CD4-positive, alpha-beta T cell treated with Interleukin-15 for 1 hour (primary cell): ENCODE results near the gene FCGR3B.
"Not testable (repeated sequence)": the region's sequence is repeated elsewhere in the genome, so short reads cannot be mapped to it uniquely, and the experiment has no call there.

Source experiments
- DNase-seq: peaks from one replicate; pipeline ENCODE4 v3.0.0-alpha.2; 2020

Gene FCGR3B

DNA sequence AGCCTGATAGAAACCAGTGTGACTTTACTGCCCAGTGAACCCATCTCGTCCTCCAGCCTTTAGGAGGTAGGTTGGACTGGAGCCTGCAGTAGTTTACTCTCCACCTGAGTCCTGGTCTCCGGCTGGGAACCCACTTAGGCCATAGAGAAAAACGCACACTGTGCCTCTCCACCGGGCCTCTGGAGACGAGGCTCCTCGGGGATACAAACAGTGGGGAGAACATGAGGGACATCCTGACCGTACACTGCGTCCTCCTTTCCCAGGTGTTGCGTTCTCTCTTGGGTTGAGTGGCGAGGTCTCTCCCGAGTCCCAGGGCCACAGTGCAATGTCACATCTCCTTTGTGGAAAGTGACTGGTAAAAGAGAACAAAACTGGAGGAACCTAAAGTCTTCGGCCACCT, 26.0 kb downstream of the FCGR3B start:
- not testable (repeated sequence) for DNase-seq

DNA sequence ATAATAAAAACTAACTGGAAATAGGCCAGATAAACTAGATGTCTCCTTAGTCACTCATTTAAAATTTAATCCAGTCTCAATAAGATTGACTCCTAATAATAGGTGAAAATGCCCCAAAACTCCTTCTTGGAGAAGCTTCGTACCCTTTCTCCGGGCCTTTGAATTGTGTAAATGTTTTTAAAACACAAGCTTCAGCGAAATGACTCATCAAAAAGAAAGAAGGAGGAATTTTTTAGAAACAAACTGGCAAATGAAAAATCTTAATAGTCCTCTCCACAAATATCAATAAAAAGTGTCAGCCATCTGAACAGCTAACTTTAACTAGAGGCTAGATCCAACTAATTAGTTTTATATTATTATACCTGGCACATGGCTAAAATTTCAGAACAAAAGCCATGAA, 33.9 kb downstream of the FCGR3B start:
- not testable (repeated sequence) for DNase-seq

DNA sequence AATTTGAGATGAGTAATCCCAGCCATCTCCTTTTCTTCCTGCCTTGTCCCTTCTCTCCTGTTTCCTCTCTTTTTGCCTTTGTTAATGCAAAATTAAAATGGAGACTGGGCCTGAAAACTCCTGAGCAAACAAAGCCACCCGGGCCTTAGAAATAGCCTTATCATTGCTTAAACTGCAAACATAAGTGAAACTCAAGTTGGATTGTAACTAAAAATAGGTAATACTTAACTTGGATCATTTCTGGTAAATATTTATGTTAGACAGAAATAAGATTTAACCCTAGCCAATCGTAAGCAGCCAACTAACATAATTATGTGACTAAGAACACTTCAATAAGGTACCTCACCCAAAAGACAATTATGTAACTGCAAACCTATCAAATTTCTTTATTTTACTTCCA, 35.4 kb downstream of the FCGR3B start:
- DNase-seq = not testable (repeated sequence)

DNA sequence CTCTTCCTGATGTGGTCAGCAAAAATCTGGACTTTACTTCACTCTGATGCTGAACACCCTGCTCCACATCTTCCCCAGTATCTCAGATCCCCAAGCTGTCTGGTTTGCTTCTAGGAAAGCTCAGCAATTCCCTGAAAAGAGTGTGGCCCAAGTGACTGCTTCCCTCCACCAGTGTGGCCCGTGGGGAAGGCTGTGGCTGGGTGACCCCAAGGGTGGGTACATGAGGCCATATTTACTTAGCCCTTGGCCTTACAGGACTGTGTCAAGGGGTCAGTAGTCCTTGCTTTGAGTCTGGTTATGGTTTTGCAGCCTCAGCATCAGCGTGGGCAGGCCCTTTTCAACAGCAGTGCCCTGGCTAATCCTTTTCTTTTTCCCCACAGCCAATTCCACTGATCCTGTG, 35.8 kb downstream of the FCGR3B start:
- not testable (repeated sequence) for DNase-seq

DNA sequence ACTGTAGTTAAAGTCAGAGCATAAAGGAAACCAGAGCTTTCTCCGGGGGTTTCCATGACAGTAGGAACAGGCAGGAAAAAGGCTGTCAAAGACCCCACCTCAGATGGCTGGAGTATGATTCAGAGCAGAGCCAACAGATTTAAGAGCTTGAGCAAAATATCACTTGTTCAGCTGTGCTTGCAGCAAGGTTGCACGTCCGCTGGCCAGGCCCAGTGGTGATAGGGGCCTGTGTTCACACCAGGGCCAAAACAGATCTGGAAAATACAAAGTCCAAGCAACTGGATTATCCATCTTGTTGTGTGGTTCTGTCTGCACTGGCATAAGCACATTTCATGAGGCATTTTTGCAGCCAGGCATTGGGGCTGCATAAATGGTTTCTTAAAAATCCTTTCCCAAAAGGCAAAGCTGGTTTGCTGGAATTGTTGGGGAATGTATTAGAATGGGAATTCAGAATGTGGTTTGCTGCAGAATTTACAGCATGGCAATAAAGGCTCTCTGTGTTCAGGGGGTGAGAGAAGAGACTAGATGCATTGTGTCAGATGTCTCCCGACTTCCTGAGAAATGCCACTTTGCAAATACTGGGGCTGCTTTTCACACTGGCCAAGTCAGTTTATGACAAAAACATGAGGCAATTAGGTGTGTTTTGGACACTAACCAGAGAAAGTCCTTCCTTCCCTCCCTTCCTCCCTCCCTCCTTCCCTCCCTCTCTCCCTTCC, 36.5 kb downstream of the FCGR3B start:
- not testable (repeated sequence) for DNase-seq

DNA sequence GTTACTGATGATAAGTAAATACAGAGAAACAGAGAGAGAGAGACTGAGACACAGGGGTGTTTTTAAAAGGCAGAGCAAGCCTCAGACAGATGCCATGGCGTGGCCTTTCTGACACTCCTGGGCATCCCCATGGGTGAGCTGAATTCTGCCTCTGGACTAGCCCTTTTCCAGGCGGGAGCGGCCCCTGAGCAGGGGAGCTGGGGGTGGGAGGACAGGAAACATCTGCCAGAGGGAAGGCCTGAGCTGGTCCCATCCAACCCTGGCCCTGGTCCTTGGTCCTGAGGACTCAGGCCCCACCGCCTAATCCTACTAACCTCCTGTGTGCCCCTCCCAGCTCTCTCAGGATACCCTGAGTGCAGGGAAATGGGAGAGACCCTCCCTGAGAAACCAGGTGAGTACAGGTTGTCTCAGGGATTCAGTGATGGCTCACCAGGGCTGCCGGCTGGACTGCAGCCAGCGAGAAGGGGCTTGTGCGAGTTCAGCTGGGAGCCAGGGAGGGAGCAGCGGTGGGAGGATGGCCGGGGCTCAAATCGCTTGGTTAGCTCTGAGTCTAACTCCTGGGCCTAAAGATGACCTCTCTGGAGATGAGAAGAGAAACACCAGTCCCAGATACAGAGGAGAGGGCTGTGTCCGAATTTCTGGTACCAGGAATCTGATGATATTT, 37.8 kb downstream of the FCGR3B start:
- DNase-seq = not testable (repeated sequence)

DNA sequence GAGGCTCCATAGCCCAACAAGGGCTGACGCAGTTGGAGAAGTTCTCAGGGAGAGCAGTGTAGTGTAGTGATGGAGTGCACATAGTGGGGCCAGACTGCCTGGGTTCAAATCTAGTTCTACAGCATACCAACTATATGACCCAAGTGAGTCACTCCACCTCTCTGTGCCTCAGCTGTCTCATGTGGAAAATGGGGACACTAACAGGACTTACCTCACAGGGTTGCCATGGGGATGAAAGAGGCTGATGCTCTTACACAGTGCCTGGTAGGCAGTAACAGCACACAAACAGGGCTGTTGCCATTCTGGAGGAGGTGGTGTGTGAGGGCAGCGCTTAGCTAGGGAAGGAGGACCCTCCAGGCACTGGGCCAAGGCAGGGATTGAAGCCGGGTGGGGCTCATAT, 38.4 kb downstream of the FCGR3B start:
- not testable (repeated sequence) for DNase-seq

DNA sequence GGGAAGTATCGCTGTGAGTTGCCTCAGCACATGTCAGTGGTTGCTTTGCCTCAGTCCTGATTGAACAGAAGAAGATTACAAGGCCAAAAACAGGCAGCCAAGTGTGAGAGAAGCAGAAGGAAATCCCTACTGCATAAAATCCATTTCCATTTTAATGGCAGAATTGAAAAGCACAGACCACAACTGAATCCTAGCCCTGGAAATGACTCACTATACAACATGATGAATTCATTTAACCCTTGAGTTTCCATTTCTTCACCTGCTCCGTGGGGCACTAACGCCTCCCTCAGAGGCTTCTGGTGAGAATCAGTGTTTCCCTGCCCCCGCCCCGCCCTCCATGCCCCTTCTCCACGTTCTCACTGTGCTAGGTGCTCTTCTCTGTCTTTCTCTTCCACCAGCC, 41.1 kb downstream of the FCGR3B start:
- DNase-seq = not testable (repeated sequence)

DNA sequence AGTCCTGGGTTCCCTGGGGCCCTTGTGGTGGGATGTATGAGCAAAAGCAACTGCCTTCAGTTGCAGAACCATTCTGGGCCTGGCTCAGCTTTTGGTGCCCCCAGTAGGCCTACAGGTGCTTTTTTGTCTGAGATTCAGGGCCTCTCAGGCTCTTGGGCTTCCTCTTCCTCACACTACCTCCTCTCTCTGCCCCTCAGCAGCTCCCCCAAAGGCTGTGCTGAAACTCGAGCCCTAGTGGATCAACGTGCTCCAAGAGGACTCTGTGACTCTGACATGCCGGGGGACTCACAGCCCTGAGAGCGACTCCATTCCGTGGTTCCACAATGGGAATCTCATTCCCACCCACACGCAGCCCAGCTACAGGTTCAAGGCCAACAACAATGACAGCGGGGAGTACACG, 41.6 kb downstream of the FCGR3B start:
- DNase-seq = not testable (repeated sequence)

DNA sequence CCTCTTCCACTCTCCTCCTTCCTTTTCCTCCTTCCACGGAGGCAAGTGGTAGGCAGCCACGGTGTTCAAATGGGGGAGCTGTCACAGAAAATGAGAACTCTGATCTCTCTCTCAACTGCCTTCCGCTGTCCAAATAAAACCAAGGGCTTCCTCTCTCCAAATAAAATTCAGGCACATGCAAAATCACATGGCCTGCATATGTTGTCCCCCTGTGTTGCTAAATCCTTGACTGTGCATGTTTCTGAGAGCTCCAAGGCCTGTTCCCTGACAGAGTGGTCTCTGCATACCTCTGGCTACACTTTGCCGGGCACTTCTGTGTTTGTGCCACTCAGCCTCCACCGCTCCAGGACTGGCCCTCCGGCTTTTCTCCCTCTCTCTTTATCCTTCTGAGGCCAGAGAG, 42.4 kb downstream of the FCGR3B start:
- DNase-seq = not testable (repeated sequence)

DNA sequence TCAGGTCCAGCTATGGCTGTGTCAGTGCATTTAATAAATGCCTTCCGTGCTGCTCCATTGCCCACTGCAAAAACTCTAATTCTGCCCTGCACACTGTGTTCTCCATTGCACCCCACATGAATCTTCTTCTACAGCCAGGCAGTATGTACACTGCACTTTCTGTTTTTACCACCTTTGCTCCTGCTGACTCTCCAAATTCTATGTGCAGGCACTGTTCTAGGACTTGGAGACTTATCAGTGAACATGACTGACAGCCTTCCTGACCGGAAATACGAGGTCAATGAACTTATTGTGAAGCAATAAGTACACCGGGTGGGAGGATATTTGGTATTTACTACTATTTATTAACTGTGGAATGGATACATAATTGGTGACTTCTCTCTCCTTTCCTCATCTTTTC, 48.1 kb downstream of the FCGR3B start:
- not testable (repeated sequence) for DNase-seq

DNA sequence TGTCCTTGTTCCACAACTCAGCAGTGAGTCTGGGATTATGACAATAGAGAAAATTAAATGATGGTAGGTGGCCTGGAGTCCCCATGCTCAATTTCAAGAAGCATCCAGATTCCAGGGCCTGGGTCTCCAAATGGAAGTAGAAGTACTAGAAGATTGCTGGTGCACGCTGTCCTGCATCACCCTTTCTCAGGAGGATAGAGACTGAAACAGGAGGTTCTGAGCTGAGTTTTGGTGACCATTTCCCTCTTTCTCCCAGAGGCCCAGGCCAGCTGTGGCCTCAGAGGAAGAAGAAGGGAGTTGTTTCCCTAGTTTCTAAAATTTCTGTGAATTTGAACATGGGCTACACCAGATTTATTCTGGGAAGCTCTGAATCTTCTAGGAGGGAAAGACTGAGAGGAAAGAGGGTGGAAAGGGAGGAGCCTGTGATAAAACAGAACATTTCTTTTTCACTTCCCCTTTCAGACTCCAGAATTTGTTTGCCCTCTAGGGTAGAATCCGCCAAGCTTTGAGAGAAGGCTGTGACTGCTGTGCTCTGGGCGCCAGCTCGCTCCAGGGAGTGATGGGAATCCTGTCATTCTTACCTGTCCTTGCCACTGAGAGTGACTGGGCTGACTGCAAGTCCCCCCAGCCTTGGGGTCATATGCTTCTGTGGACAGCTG, 50.0 kb downstream of the FCGR3B start:
- DNase-seq = not testable (repeated sequence)

DNA sequence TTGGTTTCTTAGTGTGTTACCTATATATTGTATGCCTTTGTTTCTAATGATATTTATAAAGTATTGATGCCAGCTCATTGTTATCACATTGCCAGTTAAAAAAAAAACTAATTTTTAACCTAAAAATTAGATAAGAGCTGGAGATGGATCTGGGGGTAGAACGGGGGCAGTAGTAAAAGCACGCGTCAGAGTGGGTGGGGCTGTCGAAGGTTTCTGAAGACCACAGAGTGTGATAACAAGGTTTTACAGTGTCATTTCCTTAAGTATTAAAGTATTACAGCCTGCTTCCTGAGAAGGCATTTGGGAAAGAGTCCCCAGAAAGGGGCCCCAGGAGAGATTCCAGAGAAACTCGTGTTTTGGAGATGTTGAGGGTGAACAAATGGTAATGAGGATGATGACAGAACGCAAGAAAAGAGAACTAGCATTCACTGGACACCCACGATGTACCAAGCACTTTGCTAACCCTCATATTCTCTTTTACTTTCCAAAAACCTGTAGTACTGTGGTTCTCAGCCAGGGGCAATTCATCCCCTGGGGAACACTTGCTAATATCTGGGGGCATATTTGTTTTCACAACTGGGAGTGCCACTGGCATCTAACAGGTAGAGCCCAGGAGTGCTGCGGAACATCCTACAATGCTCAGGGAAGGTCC, 51.0 kb downstream of the FCGR3B start:
- DNase-seq = not testable (repeated sequence)

DNA sequence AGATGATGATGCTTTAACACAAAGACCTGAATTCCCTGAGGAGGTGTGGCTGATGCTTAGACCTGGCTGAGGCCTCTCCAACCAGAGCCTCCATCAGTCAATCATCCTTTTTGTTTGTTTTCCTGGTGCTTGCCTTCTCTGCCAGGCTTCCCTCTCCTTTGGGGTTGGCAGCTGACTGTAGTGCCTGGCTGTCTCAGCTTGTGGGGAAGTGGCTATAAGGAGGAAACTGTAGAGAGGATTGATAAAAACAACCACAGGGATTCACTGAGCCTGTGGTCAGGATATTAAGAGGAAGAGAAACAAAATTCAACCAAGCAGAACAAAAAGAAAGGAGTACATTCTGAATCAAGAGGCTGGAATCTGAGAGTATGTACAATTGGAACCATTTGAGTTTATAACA, 54.3 kb downstream of the FCGR3B start:
- not testable (repeated sequence) for DNase-seq
